Measurements from ENCODE around the gene HOXD11. TPM values are rescaled to one million over a fixed set of nuclear protein-coding genes. Genes with fewer than 3 reads are reported as not detected.

Gene HOXD11
- total and polyA plus RNA-seq, 7 donors, result not detected

- Histone ChIP-seq H3K27me3 (ENCODE audit: insufficient read depth in 3 of 3, low read length in 2 of 3) (no peaks in the 10 kb centered on the region), H3K4me1 (peaks cover 35% of the 10 kb centered on the region), H3K27ac (peak overlapping the region; percentile 93), H3K36me3 (ENCODE audit: insufficient read depth in 1 of 2, low read depth in 1 of 2) (no peaks in the 10 kb centered on the region), H3K9me3 (no peaks in the 10 kb centered on the region), H3K4me3 (peak overlapping the region; percentile 89)
- TF ChIP-seq, protein P1, sequence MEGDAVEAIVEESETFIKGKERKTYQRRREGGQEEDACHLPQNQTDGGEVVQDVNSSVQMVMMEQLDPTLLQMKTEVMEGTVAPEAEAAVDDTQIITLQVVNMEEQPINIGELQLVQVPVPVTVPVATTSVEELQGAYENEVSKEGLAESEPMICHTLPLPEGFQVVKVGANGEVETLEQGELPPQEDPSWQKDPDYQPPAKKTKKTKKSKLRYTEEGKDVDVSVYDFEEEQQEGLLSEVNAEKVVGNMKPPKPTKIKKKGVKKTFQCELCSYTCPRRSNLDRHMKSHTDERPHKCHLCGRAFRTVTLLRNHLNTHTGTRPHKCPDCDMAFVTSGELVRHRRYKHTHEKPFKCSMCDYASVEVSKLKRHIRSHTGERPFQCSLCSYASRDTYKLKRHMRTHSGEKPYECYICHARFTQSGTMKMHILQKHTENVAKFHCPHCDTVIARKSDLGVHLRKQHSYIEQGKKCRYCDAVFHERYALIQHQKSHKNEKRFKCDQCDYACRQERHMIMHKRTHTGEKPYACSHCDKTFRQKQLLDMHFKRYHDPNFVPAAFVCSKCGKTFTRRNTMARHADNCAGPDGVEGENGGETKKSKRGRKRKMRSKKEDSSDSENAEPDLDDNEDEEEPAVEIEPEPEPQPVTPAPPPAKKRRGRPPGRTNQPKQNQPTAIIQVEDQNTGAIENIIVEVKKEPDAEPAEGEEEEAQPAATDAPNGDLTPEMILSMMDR (IDR thresholded peaks at IDR 0.05), result no peak
- DNase-seq, result peak; percentile 34 to 66
- 1% methylated on average over 61 to 71 of the region's 71 CpGs for WGBS, 3 donors
- ATAC-seq, result peak; percentile 33 to 50 (median 40)
- intact Hi-C loops (cut with DNase I), result loop anchor here in 1 of 2 donors (5.0 kb wide), 1 partner anchor 401 kb away; no protein-coding TSS in a partner anchor
Observed at GRCh38 chr2:176136374-176137251, 29.5 kb downstream of the HOXD11 start.

DNA sequence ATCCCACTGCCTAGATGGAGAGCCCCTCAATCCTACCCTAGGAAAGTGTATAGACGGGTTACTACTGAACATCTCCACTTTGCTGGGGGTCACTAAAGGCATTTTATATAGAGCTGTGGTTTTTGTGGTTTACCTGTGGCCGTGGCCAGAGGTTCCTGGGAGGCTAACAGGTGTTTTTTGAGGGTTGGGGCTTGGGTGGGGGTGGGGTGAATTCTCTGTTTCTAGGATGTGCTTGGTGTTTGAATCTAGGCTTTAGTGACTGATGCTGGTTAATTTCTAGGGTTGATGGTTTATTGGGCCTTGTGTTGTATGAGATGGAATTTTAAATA, 30.1 kb downstream of the HOXD11 start:
- H3K4me3 ChIP-seq, result peak overlapping the region; percentile 89
- H3K27ac ChIP-seq, result peak overlapping the region; percentile 93
- TF ChIP-seq, protein P1 (IDR thresholded peaks at IDR 0.05), result no peak
- 5 to 16% (median 14%) methylated on average over 2 of the region's 2 CpGs for WGBS, 3 donors
- no peaks in the 10 kb centered on the region for H3K27me3 ChIP-seq (ENCODE audit: insufficient read depth in 3 of 3, low read length in 2 of 3)
- intact Hi-C loops (cut with DNase I), result loop anchor here in 1 of 2 donors (5.0 kb wide), 1 partner anchor 400 kb away; no protein-coding TSS in a partner anchor
- peaks cover 32% of the 10 kb centered on the region for H3K4me1 ChIP-seq
- no peaks in the 10 kb centered on the region for H3K36me3 ChIP-seq (ENCODE audit: insufficient read depth in 1 of 2, low read depth in 1 of 2)
- no peak for DNase-seq
- no peak for ATAC-seq
- no peaks in the 10 kb centered on the region for H3K9me3 ChIP-seq

DNA sequence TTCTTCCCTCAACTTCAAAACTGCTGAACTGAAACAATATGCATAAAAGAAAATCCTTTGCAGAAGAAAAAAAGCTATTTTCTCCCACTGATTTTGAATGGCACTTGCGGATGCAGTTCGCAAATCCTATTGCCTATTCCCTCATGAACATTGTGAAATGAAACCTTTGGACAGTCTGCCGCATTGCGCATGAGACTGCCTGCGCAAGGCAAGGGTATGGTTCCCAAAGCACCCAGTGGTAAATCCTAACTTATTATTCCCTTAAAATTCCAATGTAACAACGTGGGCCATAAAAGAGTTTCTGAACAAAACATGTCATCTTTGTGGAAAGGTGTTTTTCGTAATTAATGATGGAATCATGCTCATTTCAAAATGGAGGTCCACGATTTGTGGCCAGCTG, 30.8 kb downstream of the HOXD11 start:
- H3K4me3 ChIP-seq, result peak overlapping the region; percentile 89
- H3K27ac ChIP-seq, result peak overlapping the region; percentile 93
- H3K27me3 ChIP-seq (ENCODE audit: insufficient read depth in 3 of 3, low read length in 2 of 3), result no peaks in the 10 kb centered on the region
- intact Hi-C loops (cut with DNase I), result loop anchor here in 1 of 2 donors (5.0 kb wide), 1 partner anchor 399 kb away; no protein-coding TSS in a partner anchor
- ATAC-seq (no peak), DNase-seq (no peak)
- H3K36me3 ChIP-seq (ENCODE audit: insufficient read depth in 1 of 2, low read depth in 1 of 2), result no peaks in the 10 kb centered on the region
- no peaks in the 10 kb centered on the region for H3K9me3 ChIP-seq
- TF ChIP-seq, protein P1 (IDR thresholded peaks at IDR 0.05), result no peak
- peaks cover 30% of the 10 kb centered on the region for H3K4me1 ChIP-seq
- 48 to 59% (median 57%) methylated on average over 8 of the region's 8 CpGs for WGBS, 3 donors

GRCh38 chr2:176138526-176138922, 31.4 kb downstream of the HOXD11 start:
- ATAC-seq, result no peak
- WGBS, 3 donors, result 26 to 32% (median 31%) methylated on average over 14 of the region's 14 CpGs
- H3K27ac ChIP-seq, result peak overlapping the region; percentile 93
- TF ChIP-seq, protein P1 (IDR thresholded peaks at IDR 0.05), result no peak
- intact Hi-C loops (cut with DNase I), result loop anchor here in 1 of 2 donors (5.0 kb wide), 1 partner anchor 399 kb away; no protein-coding TSS in a partner anchor
- H3K9me3 ChIP-seq, result no peaks in the 10 kb centered on the region
- no peaks in the 10 kb centered on the region for H3K36me3 ChIP-seq (ENCODE audit: insufficient read depth in 1 of 2, low read depth in 1 of 2)
- H3K4me1 ChIP-seq, result peaks cover 24% of the 10 kb centered on the region
- DNase-seq, result no peak
- peak overlapping the region; percentile 89 for H3K4me3 ChIP-seq
- no peaks in the 10 kb centered on the region for H3K27me3 ChIP-seq (ENCODE audit: insufficient read depth in 3 of 3, low read length in 2 of 3)

All from psoas muscle (tissue), 8 donors.